Testis (tissue), 3 donors: ENCODE data around the gene MPRIP. TPM values are rescaled to one million over a fixed set of nuclear protein-coding genes. Genes with fewer than 3 reads are reported as not detected.

Experiments
- DNase-seq: peaks from one replicate; pipeline ENCODE4 v3.0.0-alpha.2; 2019
- H3K27ac ChIP-seq, 2 donors: fragments of 200-600 bp; sonication (generic); one replicate each; pipeline ENCODE4 v1.5.1; 2019
- H3K27me3 ChIP-seq: fragments of 200-600 bp; sonication (generic); one replicate; pipeline ENCODE4 v1.5.1; 2019
- H3K36me3 ChIP-seq: fragments of 200-600 bp; sonication (generic); one replicate; pipeline ENCODE4 v1.5.1; 2017; ENCODE audit warnings: low read depth; ENCODE audit errors: missing control alignments
- H3K4me1 ChIP-seq: fragments of 200-600 bp; sonication (generic); one replicate; pipeline ENCODE4 v1.5.1; 2019
- H3K4me3 ChIP-seq, 2 donors: fragments of 200-600 bp; sonication (generic); one replicate each; pipeline ENCODE4 v1.5.1; 2017 to 2019
- H3K9me3 ChIP-seq: fragments of 200-600 bp; sonication (generic); one replicate; pipeline ENCODE4 v1.5.1; 2017
- CTCF ChIP-seq, 3 experiments: fragments of 450-650 bp in 2 of 3; fragments of 200-600 bp in 1 of 3; sonication (generic) in 1 of 3; IDR thresholded peaks; one replicate each; pipeline ENCODE4 v1.5.1; 2016 to 2019; ENCODE audit warnings: antibody characterized with exemption in 3 of 3, mild to moderate bottlenecking in 2 of 3, moderate library complexity in 1 of 3
- POLR2A ChIP-seq: fragments of 450-650 bp; IDR thresholded peaks from one replicate; pipeline ENCODE4 v1.6.1; 2017; ENCODE audit warnings: antibody characterized with exemption, mild to moderate bottlenecking, moderate library complexity
- WGBS, 2 donors: methylation state at CpG; one replicate each; pipeline ENCODE4 v1.1.5; 2018; 5-methylcytosine and 5-hydroxymethylcytosine counted together
- intact Hi-C: fragments of 100-400 bp; cut with DNase I; formaldehyde crosslinking; loops from one replicate; pipeline ENCODE4 v1.15.1; 2023; ENCODE audit warnings: low total_unique reads
- polyA plus RNA-seq: library from polyadenylated mRNA; stranded (reverse); fragments of 350-450 nt; fragmentation: Illumina TruSeq; extraction: RNeasy Lipid Tissue Mini Kit (QIAGEN cat#74804); gene quantifications from one replicate; pipeline ENCODE4 v1.2.3, GENCODE V29; 2014; ENCODE audit warnings: low read depth, low replicate concordance; ENCODE audit not compliant: insufficient read depth
- total RNA-seq, 2 donors: library from RNA; depleted of rRNA; stranded (reverse); fragments of >200 nt; gene quantifications; one replicate each; pipeline ENCODE4 v1.2.3, GENCODE V29; 2016

Gene MPRIP
- total and polyA plus RNA-seq, 3 donors from 2014 or later, result 191 to 337 (median 304) TPM

DNA sequence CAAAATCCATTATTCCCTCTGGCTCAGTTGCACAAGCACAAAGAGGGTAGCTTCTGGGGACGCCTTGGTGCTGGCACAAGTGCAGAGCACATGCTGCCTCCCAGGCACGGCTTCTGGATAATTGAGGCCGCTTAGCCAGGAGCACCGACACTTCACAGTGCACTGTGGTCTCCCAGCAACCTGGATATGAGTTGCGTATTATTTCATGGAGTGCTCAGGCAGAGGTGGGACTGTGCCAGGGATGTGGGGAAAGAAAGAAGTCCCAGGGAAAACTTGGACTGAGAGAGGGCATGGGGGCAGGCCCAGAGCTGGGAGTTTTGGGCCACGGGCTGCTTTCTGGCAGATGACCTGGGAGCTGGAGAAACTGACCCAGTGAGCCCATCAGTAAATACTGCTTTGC lies 37.5 kb downstream of the MPRIP start:
- no peak for DNase-seq
- Histone ChIP-seq H3K9me3 (no peaks in the 10 kb centered on the region), H3K4me1 (peaks cover 47% of the 10 kb centered on the region), H3K27me3 (no peaks in the 10 kb centered on the region), H3K36me3 (no peaks in the 10 kb centered on the region), H3K27ac (peak overlapping the region in 1 of 2 donors; percentile 19), H3K4me3 (no peak overlapping the region)
- no peak for TF ChIP-seq POLR2A
- no peak for TF ChIP-seq CTCF (IDR thresholded peaks at IDR 0.05)
- 57 to 64% methylated on average over 6 of the region's 6 CpGs for WGBS, 2 donors
- intact Hi-C loops, result no loop called here

- Histone ChIP-seq H3K4me1 (peaks cover 43% of the 10 kb centered on the region), H3K27ac (peak overlapping the region in 1 of 2 donors; percentile 12), H3K9me3 (no peaks in the 10 kb centered on the region), H3K27me3 (no peaks in the 10 kb centered on the region), H3K4me3 (no peak overlapping the region), H3K36me3 (no peaks in the 10 kb centered on the region)
- WGBS, 2 donors, result 59% methylated on average over 3 of the region's 3 CpGs; no CpG with 5 or more reads in 1 of the 2 donors
- peak; percentile 57 for DNase-seq
- intact Hi-C loops, result no loop called here
- TF ChIP-seq POLR2A, result no peak
- no peak for TF ChIP-seq CTCF (IDR thresholded peaks at IDR 0.05)
These were observed 37.9 kb downstream of the MPRIP start for GRCh38 chr17:17080181-17080631.

GRCh38 chr17:17080781-17081180 lies 38.5 kb downstream of the MPRIP start:
- peak overlapping the region in 1 of 2 donors; percentile 8 for H3K27ac ChIP-seq
- intact Hi-C loops, result no loop called here
- H3K27me3 ChIP-seq, result no peaks in the 10 kb centered on the region
- no peaks in the 10 kb centered on the region for H3K36me3 ChIP-seq
- peaks cover 38% of the 10 kb centered on the region for H3K4me1 ChIP-seq
- H3K4me3 ChIP-seq, result no peak overlapping the region
- no peak for DNase-seq
- 78 to 93% methylated on average over 7 of the region's 7 CpGs for WGBS, 2 donors
- no peak for TF ChIP-seq POLR2A
- no peak for TF ChIP-seq CTCF (IDR thresholded peaks at IDR 0.05)
- no peaks in the 10 kb centered on the region for H3K9me3 ChIP-seq

- peak overlapping the region; percentile 8 to 15 for H3K27ac ChIP-seq
- H3K27me3 ChIP-seq, result no peaks in the 10 kb centered on the region
- WGBS, 2 donors, result 62 to 70% methylated on average over 13 of the region's 13 CpGs
- DNase-seq, result no peak
- TF ChIP-seq CTCF (IDR thresholded peaks at IDR 0.05) (no peak), POLR2A (no peak)
- intact Hi-C loops, result no loop called here
- no peak overlapping the region for H3K4me3 ChIP-seq
- H3K9me3 ChIP-seq, result no peaks in the 10 kb centered on the region
- H3K4me1 ChIP-seq, result peaks cover 34% of the 10 kb centered on the region
- no peaks in the 10 kb centered on the region for H3K36me3 ChIP-seq
These were observed 39.2 kb downstream of the MPRIP start for GRCh38 chr17:17081304-17081940.

GRCh38 chr17:17082878-17083277 lies 40.6 kb downstream of the MPRIP start:
- Histone ChIP-seq H3K27ac (no peak overlapping the region), H3K4me3 (no peak overlapping the region), H3K4me1 (peaks cover 34% of the 10 kb centered on the region), H3K36me3 (no peaks in the 10 kb centered on the region), H3K27me3 (no peaks in the 10 kb centered on the region), H3K9me3 (no peaks in the 10 kb centered on the region)
- no peak for TF ChIP-seq POLR2A
- no peak for TF ChIP-seq CTCF (IDR thresholded peaks at IDR 0.05)
- intact Hi-C loops, result no loop called here
- 81 to 100% methylated on average over 1 to 4 of the region's 4 CpGs for WGBS, 2 donors
- DNase-seq, result no peak
